Measurements from ENCODE around the gene CTNS. TPM values are rescaled to one million over a fixed set of nuclear protein-coding genes. Genes with fewer than 3 reads are reported as not detected.
A peak's percentile ranks its signal among the peaks of the same experiment; 100 is the strongest.

CTNS gene
- total RNA-seq (2014; rRNA removed; shearing (Covaris generic)): 29.4 and 30.2 TPM in 2 replicates
- 15.1 and 20.1 TPM in 2 replicates for polyA plus RNA-seq (2015; cell fraction: cytosol; rRNA removed)
- 20.0 and 20.3 TPM in 2 replicates for polyA plus RNA-seq (2015; cell fraction: nucleus; rRNA removed)

GRCh38 chr17:3636154-3636907 lies at the start of gene CTNS, which contains the start of gene SHPK:
Gene CTNS (plus strand): TSS chr17:3636760. CDS start chr17:3640207, 3,447 bp downstream.
Gene SHPK (minus strand): TSS chr17:3636250. CDS start chr17:3636219, 31 bp downstream.
- DNase-seq (ENCODE audit: low read depth): peak; percentile 97

DNA sequence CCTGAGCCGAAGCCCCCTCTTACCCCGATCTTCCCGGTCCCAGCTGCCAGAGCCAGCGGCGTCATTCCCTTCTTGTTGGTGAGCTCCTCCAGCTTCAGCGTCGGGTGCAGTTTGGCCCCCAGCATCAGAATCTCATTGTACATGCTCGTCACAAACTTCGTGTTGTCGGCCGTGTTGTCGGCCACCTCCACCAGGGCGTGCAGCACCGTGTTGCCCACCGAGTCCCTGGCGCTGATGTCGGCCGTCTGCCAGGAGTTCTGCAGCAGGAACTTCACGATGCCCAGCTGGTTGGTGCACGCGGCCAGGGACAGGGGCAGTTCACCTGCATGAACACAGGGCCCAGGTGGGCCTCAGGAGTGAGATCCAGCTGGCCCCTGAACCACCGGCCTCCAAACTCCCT lies 46.8 kb upstream of the CTNS start:
- no peak for DNase-seq (ENCODE audit: low read depth)

DNA sequence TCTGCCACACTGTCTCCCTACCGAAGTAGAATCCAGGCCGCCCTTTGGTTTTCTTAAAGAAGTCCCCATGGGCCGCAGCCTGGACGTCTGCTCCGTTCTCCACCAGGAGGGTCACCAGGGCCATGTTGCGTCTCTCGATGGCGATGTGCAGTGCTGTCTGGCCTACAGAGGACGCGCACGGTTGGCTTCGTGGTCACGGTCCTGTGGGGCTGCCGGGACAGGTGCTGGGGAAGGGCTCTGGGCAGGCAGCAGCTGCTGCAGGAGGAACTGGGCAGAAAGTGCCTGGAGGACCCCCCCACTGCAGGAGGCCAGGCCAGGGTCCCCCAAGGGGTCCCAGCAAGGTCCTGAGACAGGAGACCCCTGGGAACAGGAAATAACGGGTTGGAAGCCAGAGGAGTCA lies 46.3 kb upstream of the CTNS start:
- no peak for DNase-seq (ENCODE audit: low read depth)

- no peak for DNase-seq (ENCODE audit: low read depth)
Measured at GRCh38 chr17:3590768-3591167, 45.8 kb upstream of the CTNS start.

GRCh38 chr17:3592216-3592860 lies 44.2 kb upstream of the CTNS start:
- DNase-seq (ENCODE audit: low read depth): no peak

GRCh38 chr17:3593384-3593783 lies 43.2 kb upstream of the CTNS start:
- no peak for DNase-seq (ENCODE audit: low read depth)

DNA sequence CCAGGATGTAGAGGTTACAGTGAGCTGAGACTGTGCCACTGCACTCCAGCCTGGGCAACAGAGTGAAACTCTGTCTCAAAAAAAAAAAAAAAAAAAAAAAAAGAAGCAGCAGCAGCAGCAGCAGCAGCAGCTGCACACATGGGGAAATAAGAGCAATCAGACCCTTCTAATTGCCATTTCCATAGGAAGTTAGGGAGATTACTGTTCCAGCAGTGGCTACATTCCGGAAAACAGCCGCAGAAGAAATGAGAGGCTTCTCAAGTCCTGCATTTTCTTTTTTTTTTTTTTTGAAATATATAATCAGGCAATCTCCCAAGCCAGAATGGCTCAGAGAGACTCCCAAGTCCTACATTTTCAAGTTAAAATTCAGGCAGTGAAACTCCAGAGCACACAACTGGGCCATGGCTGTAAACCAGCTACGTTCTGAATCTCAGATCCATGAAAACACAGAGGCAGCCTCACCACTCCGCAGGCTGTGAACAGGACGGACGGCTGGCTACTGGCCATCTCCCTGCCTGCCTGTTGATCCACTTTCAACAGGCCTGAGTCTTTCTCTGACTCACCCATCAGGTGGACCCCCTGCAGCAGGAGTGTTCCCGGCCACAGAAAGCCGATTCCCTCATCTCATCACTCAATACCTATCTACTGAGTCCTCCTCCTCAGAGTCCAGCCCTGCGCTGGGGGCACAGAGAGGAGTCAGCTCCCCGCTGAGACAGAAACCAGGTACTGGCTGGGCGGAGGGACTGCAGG lies 42.3 kb upstream of the CTNS start:
- DNase-seq (ENCODE audit: low read depth): peak; percentile 96

- no peak for DNase-seq (ENCODE audit: low read depth)
Measured at GRCh38 chr17:3594976-3595375, 41.6 kb upstream of the CTNS start.

- no peak for DNase-seq (ENCODE audit: low read depth)
Measured at GRCh38 chr17:3596804-3597464, 39.6 kb upstream of the CTNS start.

- DNase-seq (ENCODE audit: low read depth): no peak
Measured at GRCh38 chr17:3598078-3598477, 38.5 kb upstream of the CTNS start.

- DNase-seq (ENCODE audit: low read depth): no peak
Measured at GRCh38 chr17:3600529-3601205, 35.9 kb upstream of the CTNS start.

- DNase-seq (ENCODE audit: low read depth): no peak
Measured at GRCh38 chr17:3602499-3602898, 34.1 kb upstream of the CTNS start.

DNA sequence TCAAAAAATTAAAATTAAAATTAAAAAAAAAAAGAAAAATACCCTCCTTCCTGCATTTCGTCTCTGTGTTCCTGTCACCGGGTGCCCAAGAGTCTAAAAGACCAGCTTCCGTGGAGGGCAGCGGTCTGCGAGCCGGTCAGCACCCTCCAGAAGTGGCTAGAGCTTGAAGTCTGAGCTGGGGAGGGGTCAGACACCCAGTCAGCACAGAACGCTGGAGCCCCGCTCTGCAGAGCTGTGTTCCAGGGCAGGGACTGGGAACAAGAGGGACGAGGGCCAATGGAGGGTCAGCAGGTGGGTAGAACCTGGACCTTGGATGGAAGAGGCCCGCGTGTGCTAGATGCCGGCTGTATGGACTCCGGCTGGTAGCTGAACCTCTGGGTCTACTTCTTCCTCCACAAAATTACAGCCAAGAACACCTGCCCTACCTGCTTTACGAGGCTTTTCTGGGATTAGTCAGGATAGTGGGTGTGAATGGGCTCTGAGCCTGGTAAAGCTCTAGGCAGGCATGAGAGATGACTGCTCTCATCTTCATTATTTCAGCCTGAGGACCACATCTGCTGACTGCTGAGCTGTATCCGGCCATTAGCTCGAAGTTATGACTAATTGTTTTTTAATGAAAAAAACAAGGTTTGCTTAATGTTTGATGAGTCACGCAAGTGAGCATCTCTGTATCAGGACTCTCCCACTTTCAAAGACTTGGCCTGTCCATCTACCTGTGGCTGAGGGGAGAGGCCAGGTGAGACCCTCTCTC lies 33.3 kb upstream of the CTNS start:
- peak; percentile 84 for DNase-seq (ENCODE audit: low read depth)

- no peak for DNase-seq (ENCODE audit: low read depth)
Measured at GRCh38 chr17:3603870-3604259, 32.7 kb upstream of the CTNS start.

GRCh38 chr17:3609689-3610088 lies 26.9 kb upstream of the CTNS start:
- no peak for DNase-seq (ENCODE audit: low read depth)

DNA sequence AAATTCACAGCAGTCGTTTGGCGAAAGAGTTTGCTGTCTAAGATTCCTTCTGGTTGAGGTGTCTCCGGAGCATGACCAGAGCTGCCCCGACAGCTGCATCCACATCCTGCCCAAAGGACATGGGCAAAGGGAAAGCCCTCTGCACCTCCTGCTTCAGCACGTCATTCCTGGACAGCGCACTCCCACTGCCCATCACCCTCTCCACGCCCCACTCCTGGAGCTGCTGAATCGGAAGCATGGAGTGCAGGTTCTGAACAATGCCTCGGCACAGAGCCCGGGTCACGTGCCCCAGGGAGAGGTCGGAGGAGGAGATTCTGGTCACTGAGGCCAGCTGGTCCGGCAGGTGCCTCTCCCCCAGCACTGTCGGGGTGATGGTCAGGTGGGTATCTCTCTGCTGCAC lies 26.0 kb upstream of the CTNS start:
- DNase-seq (ENCODE audit: low read depth): no peak

- no peak for DNase-seq (ENCODE audit: low read depth)
Measured at GRCh38 chr17:3613124-3613523, 23.4 kb upstream of the CTNS start.

DNA sequence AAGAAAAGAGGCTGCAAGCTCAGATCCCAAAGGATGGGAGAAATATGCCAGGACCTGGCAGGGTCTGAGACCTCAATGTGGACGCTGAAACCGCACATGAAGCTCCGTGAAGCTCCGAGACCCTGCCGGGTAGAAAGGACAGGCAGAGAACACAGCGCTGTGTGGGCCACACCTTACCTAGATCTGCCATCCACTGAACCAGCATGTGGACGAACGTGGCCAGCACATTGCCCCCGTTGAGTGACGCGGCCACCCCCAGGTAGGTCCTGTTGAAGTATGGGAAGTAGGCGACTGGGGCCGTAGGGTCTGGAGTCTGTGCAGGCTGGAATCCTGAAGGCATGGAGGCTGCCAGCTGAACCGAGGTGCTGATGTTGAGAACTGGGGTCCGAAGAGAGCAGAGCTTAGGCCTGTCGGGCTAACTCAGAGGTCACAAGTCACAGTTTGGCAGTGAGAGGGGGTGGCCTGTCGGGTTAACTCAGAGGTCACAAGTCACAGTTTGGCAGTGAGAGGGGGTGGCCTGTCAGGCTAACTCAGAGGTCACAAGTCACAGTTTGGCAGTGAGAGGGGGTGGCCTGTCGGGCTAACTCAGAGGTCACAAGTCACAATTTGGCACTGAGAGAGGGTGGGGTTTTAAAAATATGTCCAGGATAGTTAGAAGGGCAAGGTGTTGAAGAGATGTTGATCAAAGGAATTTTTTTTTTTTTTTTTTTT lies 21.2 kb upstream of the CTNS start:
- DNase-seq (ENCODE audit: low read depth): no peak

DNA sequence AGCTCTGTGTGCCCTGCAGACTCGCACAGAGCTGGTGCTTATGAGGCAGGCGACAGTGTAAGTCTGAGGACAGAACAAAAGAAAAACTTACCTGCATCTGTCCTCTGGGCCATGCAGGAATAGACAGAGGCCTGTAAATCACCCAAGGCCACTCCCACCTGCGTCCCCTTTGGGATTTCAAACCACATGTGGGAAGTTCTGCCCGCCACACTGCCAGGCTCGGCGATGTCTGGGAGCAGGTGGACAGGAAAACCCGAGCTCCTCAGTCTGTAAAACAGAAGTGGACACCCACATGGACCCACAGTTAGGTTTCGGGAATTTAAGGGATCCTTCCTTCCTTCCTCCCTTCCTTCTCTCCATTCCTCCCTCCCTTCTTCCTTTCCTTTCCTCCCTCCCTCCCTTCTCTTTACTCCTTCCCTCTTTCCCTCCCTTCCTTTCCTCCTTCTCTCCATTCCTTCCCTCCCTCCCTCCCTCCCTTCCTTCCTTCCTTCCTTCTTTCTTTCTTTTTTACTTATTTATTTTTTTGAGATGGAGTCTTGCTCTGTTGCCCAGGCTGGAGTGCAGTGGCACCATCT lies 15.3 kb upstream of the CTNS start:
- no peak for DNase-seq (ENCODE audit: low read depth)

Measured in HT1080 (cell line).